SK-N-SH treated with all-trans-retinoic acid at 6 μM for 48 hours (cell line): ENCODE data around the gene INSRR.

Source experiments
- ARNTL ChIP-seq: fragments of 450-650 bp; formaldehyde crosslinking; IDR thresholded peaks from 2 replicates; pipeline ENCODE4 v1.5.0; 2020; ENCODE audit warnings: low read depth, mild to moderate bottlenecking, moderate library complexity, borderline replicate concordance
- TOX ChIP-seq: fragments of 250-450 bp; sonication (Bioruptor Pico); IDR thresholded peaks from 2 replicates; pipeline ENCODE4 v1.8.0; 2021; ENCODE audit warnings: mild to moderate bottlenecking, moderate library complexity, borderline replicate concordance
- ZC3H10 ChIP-seq: fragments of 250-450 bp; sonication (Bioruptor Pico); IDR thresholded peaks from 2 replicates; pipeline ENCODE4 v1.5.1; 2021; ENCODE audit warnings: mild to moderate bottlenecking, moderate library complexity
- ZFP3 ChIP-seq: fragments of 250-450 bp; sonication (Bioruptor Pico); IDR thresholded peaks from 2 replicates; pipeline ENCODE4 v1.5.0; 2020; ENCODE audit warnings: mild to moderate bottlenecking, moderate library complexity
- TF ChIP-seq, protein P1 (sequence below): fragments of 250-450 bp; sonication (Bioruptor Pico); IDR thresholded peaks from 2 replicates; pipeline ENCODE4 v1.8.0; 2020; ENCODE audit warnings: mild to moderate bottlenecking, moderate library complexity, borderline replicate concordance
- TF ChIP-seq, protein P2 (sequence below): fragments of 250-450 bp; sonication (Bioruptor Pico); IDR thresholded peaks from 2 replicates; pipeline ENCODE4 v1.5.0; 2020; ENCODE audit warnings: mild to moderate bottlenecking, moderate library complexity

DNA sequence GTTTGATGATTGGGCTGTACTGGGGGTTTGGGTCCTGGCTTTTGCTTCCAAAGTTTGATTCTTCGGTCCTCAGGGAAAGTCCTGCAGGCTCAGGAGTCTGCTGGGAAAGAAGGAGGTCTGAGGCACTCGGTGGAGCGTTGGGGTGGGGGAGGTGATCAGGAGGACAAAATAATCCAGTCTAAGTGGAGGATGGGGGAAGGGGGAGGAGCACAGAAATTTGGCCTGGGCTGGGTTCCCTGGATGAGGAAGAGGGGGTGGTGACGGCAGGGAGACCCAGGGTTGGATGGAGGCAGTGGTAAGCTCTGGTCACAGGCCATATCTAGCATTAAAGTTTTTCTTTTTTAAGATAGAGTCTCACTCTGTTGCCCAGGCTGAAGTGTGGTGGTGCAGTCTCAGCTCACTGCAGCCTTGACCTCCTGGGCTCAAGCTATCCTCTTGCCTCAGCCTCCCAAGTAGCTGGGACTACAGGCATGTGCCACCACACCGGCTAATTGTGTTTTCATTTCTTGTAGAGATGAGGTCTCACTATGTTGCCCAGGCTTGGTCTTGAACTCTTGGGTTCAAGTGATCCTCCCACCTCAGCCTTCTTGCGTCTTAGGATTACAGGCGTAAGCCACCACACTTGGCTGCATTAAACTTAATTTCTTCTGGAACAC is 49.1 kb downstream of the INSRR start:
- TF ChIP-seq ZFP3 (CRISPR knock-in tag) (no peak), ZC3H10 (CRISPR knock-in tag) (no peak), ARNTL (CRISPR knock-in tag) (no peak), TOX (CRISPR knock-in tag) (no peak)
- TF ChIP-seq, protein P1, sequence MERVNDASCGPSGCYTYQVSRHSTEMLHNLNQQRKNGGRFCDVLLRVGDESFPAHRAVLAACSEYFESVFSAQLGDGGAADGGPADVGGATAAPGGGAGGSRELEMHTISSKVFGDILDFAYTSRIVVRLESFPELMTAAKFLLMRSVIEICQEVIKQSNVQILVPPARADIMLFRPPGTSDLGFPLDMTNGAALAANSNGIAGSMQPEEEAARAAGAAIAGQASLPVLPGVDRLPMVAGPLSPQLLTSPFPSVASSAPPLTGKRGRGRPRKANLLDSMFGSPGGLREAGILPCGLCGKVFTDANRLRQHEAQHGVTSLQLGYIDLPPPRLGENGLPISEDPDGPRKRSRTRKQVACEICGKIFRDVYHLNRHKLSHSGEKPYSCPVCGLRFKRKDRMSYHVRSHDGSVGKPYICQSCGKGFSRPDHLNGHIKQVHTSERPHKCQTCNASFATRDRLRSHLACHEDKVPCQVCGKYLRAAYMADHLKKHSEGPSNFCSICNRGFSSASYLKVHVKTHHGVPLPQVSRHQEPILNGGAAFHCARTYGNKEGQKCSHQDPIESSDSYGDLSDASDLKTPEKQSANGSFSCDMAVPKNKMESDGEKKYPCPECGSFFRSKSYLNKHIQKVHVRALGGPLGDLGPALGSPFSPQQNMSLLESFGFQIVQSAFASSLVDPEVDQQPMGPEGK (CRISPR knock-in tag): no peak
- TF ChIP-seq, protein P2, sequence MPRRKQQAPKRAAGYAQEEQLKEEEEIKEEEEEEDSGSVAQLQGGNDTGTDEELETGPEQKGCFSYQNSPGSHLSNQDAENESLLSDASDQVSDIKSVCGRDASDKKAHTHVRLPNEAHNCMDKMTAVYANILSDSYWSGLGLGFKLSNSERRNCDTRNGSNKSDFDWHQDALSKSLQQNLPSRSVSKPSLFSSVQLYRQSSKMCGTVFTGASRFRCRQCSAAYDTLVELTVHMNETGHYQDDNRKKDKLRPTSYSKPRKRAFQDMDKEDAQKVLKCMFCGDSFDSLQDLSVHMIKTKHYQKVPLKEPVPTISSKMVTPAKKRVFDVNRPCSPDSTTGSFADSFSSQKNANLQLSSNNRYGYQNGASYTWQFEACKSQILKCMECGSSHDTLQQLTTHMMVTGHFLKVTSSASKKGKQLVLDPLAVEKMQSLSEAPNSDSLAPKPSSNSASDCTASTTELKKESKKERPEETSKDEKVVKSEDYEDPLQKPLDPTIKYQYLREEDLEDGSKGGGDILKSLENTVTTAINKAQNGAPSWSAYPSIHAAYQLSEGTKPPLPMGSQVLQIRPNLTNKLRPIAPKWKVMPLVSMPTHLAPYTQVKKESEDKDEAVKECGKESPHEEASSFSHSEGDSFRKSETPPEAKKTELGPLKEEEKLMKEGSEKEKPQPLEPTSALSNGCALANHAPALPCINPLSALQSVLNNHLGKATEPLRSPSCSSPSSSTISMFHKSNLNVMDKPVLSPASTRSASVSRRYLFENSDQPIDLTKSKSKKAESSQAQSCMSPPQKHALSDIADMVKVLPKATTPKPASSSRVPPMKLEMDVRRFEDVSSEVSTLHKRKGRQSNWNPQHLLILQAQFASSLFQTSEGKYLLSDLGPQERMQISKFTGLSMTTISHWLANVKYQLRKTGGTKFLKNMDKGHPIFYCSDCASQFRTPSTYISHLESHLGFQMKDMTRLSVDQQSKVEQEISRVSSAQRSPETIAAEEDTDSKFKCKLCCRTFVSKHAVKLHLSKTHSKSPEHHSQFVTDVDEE: no peak
